ENCODE measurements around the gene NBPF3.
A peak's percentile ranks its signal among the peaks of the same experiment; 100 is the strongest.
"Not testable (repeated sequence)": the region's sequence is repeated elsewhere in the genome, so short reads cannot be mapped to it uniquely, and the experiment has no call there.

Gene NBPF3

GRCh38 chr1:21437341-21437640, 2.6 kb upstream of the NBPF3 start:
- no peaks in the 10 kb centered on the region for H3K27me3 ChIP-seq (replicated peaks; ENCODE audit: insufficient read depth, low read length)
- no peak overlapping the region for H3K9ac ChIP-seq (ENCODE audit: low read length)
- H3K9me2 ChIP-seq (replicated peaks; ENCODE audit: insufficient read depth, low read length) = no peaks in the 10 kb centered on the region
- no peak for TF ChIP-seq EZH2 (optimal IDR thresholded peaks at IDR 0.05; ENCODE audit: low read depth, low read length)
- no peak for TF ChIP-seq CTCF (IDR thresholded peaks at IDR 0.05; ENCODE audit: low read length)
- no peak for TF ChIP-seq EZH2phosphoT487 (IDR thresholded peaks at IDR 0.05; ENCODE audit: low read length)
- no peak overlapping the region for H2AFZ ChIP-seq (ENCODE audit: low read length)
- DNase-seq = no peak
- H3K9me3 ChIP-seq (replicated peaks; ENCODE audit: insufficient read depth, low read length) = no peaks in the 10 kb centered on the region
- no peaks in the 10 kb centered on the region for H3K36me3 ChIP-seq (replicated peaks; ENCODE audit: insufficient read depth, low read length)
- no peak overlapping the region for H3K4me2 ChIP-seq (ENCODE audit: low read depth, low read length)
- no peaks in the 10 kb centered on the region for H4K20me1 ChIP-seq (ENCODE audit: insufficient read depth, low read length)
- H3F3A ChIP-seq (ENCODE audit: insufficient read depth, low read length) = no peaks in the 10 kb centered on the region
- H3K27ac ChIP-seq (ENCODE audit: low read length) = no peak overlapping the region
- H3K79me2 ChIP-seq (ENCODE audit: low read length) = no peaks in the 10 kb centered on the region
- H3K4me3 ChIP-seq (ENCODE audit: low read length) = no peak overlapping the region
- H3K4me1 ChIP-seq (ENCODE audit: low read length) = 0 out of 2 replicates have a peak, but pooled peaks cover 5% of the 10 kb centered on the region

GRCh38 chr1:21438646-21439312, 1.2 kb upstream of the NBPF3 start:
- H3K36me3 ChIP-seq (replicated peaks; ENCODE audit: insufficient read depth, low read length); H3K27ac ChIP-seq (ENCODE audit: low read length); H3K79me2 ChIP-seq (ENCODE audit: low read length); H2AFZ ChIP-seq (ENCODE audit: low read length); H3K4me3 ChIP-seq (ENCODE audit: low read length); H3F3A ChIP-seq (ENCODE audit: insufficient read depth, low read length); H3K27me3 ChIP-seq (replicated peaks; ENCODE audit: insufficient read depth, low read length); H4K20me1 ChIP-seq (ENCODE audit: insufficient read depth, low read length); H3K9ac ChIP-seq (ENCODE audit: low read length); DNase-seq; H3K9me3 ChIP-seq (replicated peaks; ENCODE audit: insufficient read depth, low read length); H3K4me1 ChIP-seq (ENCODE audit: low read length); H3K9me2 ChIP-seq (replicated peaks; ENCODE audit: insufficient read depth, low read length): not testable (repeated sequence)
- peak overlapping the region; percentile 67; the same call in 1 of the 2 replicates for H3K4me2 ChIP-seq (ENCODE audit: low read depth, low read length)

- Histone ChIP-seq H3K27me3 (replicated peaks; ENCODE audit: insufficient read depth, low read length) (no peaks in the 10 kb centered on the region), H3K4me3 (ENCODE audit: low read length) (peak overlapping the region; percentile 63), H3K36me3 (replicated peaks; ENCODE audit: insufficient read depth, low read length) (no peaks in the 10 kb centered on the region), H2AFZ (ENCODE audit: low read length) (peak overlapping the region; percentile 38), H3F3A (ENCODE audit: insufficient read depth, low read length) (no peaks in the 10 kb centered on the region), H3K9me2 (replicated peaks; ENCODE audit: insufficient read depth, low read length) (no peaks in the 10 kb centered on the region), H3K9me3 (replicated peaks; ENCODE audit: insufficient read depth, low read length) (no peaks in the 10 kb centered on the region), H3K9ac (ENCODE audit: low read length) (peak overlapping the region; percentile 22; the same call in 1 of the 2 replicates), H3K79me2 (ENCODE audit: low read length) (no peaks in the 10 kb centered on the region), H4K20me1 (ENCODE audit: insufficient read depth, low read length) (no peaks in the 10 kb centered on the region), H3K4me2 (ENCODE audit: low read depth, low read length) (peak overlapping the region; percentile 67), H3K4me1 (ENCODE audit: low read length) (0 out of 2 replicates have a peak, but pooled peaks cover 5% of the 10 kb centered on the region), H3K27ac (ENCODE audit: low read length) (peak overlapping the region; percentile 28; the same call in 1 of the 2 replicates)
- TF ChIP-seq CTCF (IDR thresholded peaks at IDR 0.05; ENCODE audit: low read length) (no peak), EZH2 (optimal IDR thresholded peaks at IDR 0.05; ENCODE audit: low read depth, low read length) (no peak), EZH2phosphoT487 (IDR thresholded peaks at IDR 0.05; ENCODE audit: low read length) (no peak)
- DNase-seq = no peak
Measured at GRCh38 chr1:21439345-21439720, 604 bp upstream of the NBPF3 start.

- not testable (repeated sequence) for H3K9me3 ChIP-seq (replicated peaks; ENCODE audit: insufficient read depth, low read length); DNase-seq; H3K4me1 ChIP-seq (ENCODE audit: low read length); H3K27ac ChIP-seq (ENCODE audit: low read length); H3K79me2 ChIP-seq (ENCODE audit: low read length); H3K27me3 ChIP-seq (replicated peaks; ENCODE audit: insufficient read depth, low read length); H3F3A ChIP-seq (ENCODE audit: insufficient read depth, low read length); H3K9me2 ChIP-seq (replicated peaks; ENCODE audit: insufficient read depth, low read length); H4K20me1 ChIP-seq (ENCODE audit: insufficient read depth, low read length); H3K36me3 ChIP-seq (replicated peaks; ENCODE audit: insufficient read depth, low read length)
- Histone ChIP-seq H2AFZ (ENCODE audit: low read length) (peak overlapping the region; percentile 49; the same call in 1 of the 2 replicates), H3K4me2 (ENCODE audit: low read depth, low read length) (peak overlapping the region; percentile 67), H3K4me3 (ENCODE audit: low read length) (peak overlapping the region; percentile 63), H3K9ac (ENCODE audit: low read length) (peak overlapping the region; percentile 31; the same call in 1 of the 2 replicates)
Measured at GRCh38 chr1:21440630-21441125, 741 bp downstream of the NBPF3 start.

GRCh38 chr1:21446647-21447046, 6.7 kb downstream of the NBPF3 start:
- DNase-seq; H3K27me3 ChIP-seq (replicated peaks; ENCODE audit: insufficient read depth, low read length); H3K9me2 ChIP-seq (replicated peaks; ENCODE audit: insufficient read depth, low read length); H3K4me3 ChIP-seq (ENCODE audit: low read length); H3F3A ChIP-seq (ENCODE audit: insufficient read depth, low read length); H3K79me2 ChIP-seq (ENCODE audit: low read length); H2AFZ ChIP-seq (ENCODE audit: low read length); H3K27ac ChIP-seq (ENCODE audit: low read length); H3K9ac ChIP-seq (ENCODE audit: low read length); H3K9me3 ChIP-seq (replicated peaks; ENCODE audit: insufficient read depth, low read length); H4K20me1 ChIP-seq (ENCODE audit: insufficient read depth, low read length); H3K4me1 ChIP-seq (ENCODE audit: low read length); H3K36me3 ChIP-seq (replicated peaks; ENCODE audit: insufficient read depth, low read length); H3K4me2 ChIP-seq (ENCODE audit: low read depth, low read length): not testable (repeated sequence)
